HG02798 (cell line): Measurements from ENCODE around the gene SMIM28.
"Not testable (repeated sequence)": the region's sequence is repeated elsewhere in the genome, so short reads cannot be mapped to it uniquely, and the experiment has no call there.

ENCODE experiments used
- ATAC-seq: cut with Tn5 transposase; IDR thresholded peaks from one replicate; pipeline ENCODE4 v1.9.1; 2021; ENCODE audit warnings: mild to moderate bottlenecking; ENCODE audit not compliant: unreplicated experiment, poor library complexity

The SMIM28 gene

GRCh38 chr6:138377844-138378243 lies at the start of gene SMIM28:
Gene SMIM28, plus strand, starts transcription at chr6:138377905. Its CDS starts 168 bp downstream, at chr6:138378073.
- ATAC-seq: no peak

- ATAC-seq: no peak
Observed at GRCh38 chr6:138328210-138328609, 49.5 kb upstream of the SMIM28 start.

GRCh38 chr6:138330763-138331162 lies 46.9 kb upstream of the SMIM28 start:
- no peak for ATAC-seq

GRCh38 chr6:138331444-138331843 lies 46.3 kb upstream of the SMIM28 start:
- no peak for ATAC-seq

DNA sequence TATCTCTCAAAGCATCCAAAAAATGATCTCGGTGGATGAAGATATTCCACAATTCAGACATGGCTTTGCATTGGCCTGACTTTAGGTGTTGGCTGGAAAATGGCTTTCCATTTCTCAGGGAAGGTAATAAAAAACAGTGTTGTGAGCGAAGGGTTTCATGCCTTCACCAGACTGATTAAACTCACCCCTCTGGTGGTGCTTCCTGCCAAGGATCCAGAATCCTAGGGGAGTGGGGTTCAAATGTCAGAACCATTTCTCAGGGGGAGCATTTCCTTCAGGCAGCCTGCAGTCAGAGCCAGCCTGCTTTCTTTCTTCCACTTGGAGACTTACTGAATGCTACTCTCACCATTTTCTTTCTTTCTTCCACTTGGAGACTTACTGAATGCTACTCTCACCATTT lies 45.7 kb upstream of the SMIM28 start:
- ATAC-seq: no peak

DNA sequence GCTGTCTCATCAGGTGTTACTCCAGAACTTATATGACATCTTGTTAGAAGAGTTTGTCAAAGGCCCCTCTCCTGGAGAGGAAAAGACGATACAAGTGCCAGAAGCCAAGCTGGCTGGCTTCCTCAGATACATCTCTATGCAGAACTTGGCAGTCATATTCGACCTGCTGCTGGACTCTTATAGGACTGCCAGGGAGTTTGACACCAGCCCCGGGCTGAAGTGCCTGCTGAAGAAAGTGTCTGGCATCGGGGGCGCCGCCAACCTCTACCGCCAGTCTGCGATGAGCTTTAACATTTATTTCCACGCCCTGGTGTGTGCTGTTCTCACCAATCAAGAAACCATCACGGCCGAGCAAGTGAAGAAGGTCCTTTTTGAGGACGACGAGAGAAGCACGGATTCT lies 43.7 kb upstream of the SMIM28 start:
- ATAC-seq: no peak

DNA sequence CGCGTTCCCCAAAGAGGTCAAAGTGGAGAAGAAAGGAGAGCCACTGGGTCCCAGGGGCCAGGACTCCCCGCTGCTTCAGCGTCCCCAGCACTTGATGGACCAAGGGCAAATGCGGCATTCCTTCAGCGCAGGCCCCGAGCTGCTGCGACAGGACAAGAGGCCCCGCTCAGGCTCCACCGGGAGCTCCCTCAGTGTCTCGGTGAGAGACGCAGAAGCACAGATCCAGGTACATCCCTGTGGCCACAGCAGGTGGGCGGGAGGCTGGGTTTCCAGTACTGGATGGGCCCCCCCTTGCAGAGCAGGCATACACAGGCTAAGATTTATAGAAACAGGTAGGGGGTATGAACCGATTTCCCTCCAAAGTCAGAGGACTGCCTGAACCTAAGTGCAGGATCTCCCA lies 42.7 kb upstream of the SMIM28 start:
- no peak for ATAC-seq

GRCh38 chr6:138336221-138336620 lies 41.5 kb upstream of the SMIM28 start:
- no peak for ATAC-seq

- ATAC-seq: no peak
Observed at GRCh38 chr6:138337076-138337475, 40.6 kb upstream of the SMIM28 start.

GRCh38 chr6:138339024-138339423 lies 38.7 kb upstream of the SMIM28 start:
- no peak for ATAC-seq

DNA sequence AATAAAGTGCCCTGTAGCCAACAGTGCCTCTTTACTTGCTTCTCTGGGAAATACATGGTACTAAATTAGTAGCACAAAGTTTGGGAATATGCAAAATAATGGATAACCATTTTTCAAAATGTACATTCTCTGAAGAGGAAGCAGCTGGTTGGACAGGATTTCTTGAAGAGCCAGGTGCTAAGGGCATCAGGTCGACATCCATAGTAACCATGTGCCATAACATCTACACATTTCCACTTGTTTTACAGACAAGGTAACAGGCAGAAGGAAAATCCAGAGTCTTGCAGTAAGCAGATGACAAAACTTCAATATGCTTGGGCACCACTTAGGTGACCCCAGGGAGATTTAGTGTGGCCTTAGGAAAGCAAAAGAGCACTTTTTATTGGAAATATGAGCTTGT lies 36.5 kb upstream of the SMIM28 start:
- ATAC-seq: no peak

DNA sequence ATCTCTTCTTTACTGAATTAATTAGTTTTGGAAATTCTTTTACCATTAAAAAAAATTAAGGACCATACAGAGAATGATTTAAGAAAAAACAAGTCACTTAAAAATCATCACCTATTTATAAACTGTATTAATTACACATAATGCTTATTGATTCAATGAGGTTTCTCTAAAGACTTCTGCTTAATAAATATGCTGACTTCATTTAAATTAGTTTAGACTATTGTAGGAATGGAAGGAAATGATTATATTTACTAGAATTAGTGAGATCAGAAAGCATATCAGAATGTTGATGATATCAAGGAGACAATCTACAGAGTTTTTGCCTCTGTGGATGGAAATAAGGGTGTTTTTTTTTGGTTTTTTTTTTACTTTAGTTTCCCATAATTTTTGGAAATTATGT lies 34.6 kb upstream of the SMIM28 start:
- no peak for ATAC-seq

GRCh38 chr6:138345565-138346285 lies 32.0 kb upstream of the SMIM28 start:
- no peak for ATAC-seq

DNA sequence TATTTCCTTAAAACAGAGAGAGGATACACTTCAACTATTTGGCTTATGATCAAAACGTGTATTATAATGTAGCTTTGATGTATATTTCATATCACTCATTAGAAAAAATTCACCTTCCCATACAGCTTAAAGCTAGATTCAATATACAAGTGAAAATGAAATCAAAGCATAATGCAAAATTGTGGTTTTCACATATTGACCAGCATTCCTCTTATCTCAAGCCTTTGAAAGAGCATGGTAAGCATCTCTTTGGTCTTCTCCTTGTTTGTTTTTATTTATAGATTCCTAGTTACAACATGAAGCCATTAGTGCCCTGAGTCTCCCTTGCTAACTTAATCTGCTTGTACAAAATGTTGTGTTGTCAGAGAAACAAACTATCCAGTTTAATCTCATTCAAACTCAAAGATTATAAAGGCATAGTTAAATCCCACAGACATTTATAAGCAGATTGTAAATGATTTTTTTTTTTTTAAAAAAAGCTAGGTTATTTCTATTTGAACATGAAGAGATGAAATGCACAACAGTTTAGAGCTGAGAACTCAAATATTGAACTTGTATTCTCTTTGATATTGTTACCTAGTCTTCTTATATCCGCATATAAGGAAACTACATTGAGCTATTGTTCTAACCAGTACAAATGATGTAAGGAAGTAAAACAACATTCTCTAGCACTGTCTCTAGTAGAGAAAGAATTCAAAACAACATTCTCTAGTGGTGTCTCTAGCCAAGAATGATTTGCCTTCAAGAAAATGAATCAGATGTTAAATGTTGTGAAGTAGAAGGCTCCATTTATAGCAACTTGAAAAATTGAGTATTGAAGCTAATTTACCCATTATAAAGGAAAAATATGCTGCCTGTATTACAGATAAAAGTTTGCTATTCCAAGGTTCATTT lies 31.2 kb upstream of the SMIM28 start:
- ATAC-seq: no peak

- no peak for ATAC-seq
Observed at GRCh38 chr6:138347864-138348263, 29.8 kb upstream of the SMIM28 start.

DNA sequence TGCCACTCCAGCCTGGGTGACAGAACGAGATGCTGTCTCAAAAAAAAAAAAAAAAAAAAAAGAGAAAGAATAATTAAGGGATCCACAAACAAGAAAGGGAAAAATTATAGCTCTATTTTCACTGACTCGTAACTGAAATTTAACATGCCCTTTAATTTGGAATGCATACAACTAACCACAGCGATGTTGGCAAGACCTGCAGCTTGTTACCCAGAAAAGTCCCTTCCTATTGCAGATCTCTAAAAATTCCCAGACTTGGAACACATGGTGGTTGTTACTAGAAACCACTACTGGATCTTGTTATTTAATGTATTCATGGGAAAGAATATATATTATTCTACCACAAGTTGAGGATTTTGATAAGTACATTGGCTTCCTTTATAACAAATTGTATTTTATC lies 27.8 kb upstream of the SMIM28 start:
- ATAC-seq: no peak

DNA sequence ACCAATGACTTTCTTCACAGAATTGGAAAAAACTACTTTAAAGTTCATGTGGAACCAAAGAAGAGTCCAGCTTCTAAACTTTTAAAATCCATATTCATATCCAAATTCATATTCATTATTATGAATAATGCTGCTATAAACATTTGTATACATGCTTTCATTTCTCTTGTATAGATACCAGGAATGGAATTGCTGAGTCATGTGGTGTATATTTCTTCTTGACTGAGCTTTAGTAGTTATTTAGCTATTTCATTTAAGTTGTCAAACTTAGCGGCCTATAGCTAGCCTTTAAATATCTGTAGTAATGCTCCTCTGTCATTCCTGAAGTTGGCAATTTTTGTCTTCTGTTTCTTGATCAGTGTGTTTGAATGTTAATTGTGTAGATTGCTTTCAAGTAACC lies 19.8 kb upstream of the SMIM28 start:
- ATAC-seq: no peak

GRCh38 chr6:138368684-138369083 lies 9.0 kb upstream of the SMIM28 start:
- not testable (repeated sequence) for ATAC-seq

GRCh38 chr6:138370631-138371451 lies 6.9 kb upstream of the SMIM28 start:
- ATAC-seq: no peak

GRCh38 chr6:138371452-138371711 lies 6.3 kb upstream of the SMIM28 start:
- ATAC-seq: no peak

DNA sequence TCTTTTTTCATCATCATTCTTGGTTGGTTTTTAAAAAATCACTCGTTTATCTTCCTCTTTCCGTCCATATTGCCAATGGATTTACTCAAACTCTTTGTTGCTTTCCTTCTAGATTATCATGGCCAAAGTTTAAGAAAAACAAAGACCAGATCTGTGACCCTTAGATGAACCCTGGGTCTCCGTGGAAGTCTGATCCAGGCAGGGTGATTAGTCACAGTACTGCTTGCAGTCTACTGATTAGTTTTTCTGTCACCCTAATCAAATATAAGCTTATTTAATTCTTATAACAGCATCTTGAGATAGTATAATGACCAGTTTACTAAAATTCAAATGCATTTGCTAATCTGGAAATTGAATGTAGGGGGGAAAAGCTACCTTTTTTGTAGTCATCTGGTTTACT lies 6.0 kb upstream of the SMIM28 start:
- no peak for ATAC-seq
